CD4-positive, alpha-beta T cell treated with Interleukin-6 for 4 hours (primary cell): ENCODE data around the gene NTMT2.
"Not testable (repeated sequence)": the region's sequence is repeated elsewhere in the genome, so short reads cannot be mapped to it uniquely, and the experiment has no call there.

Experiments used
- DNase-seq: peaks from one replicate; pipeline ENCODE4 v3.0.0-alpha.2; 2020; ENCODE audit warnings: mixed read lengths

Gene NTMT2

GRCh38 chr1:170145770-170146676 is at the start of gene NTMT2:
NTMT2 (plus strand) TSS chr1:170145959; CDS start chr1:170146108, 149 bp downstream.
- DNase-seq: no peak

GRCh38 chr1:170095976-170096748 is 49.6 kb upstream of the NTMT2 start:
- no peak for DNase-seq

DNA sequence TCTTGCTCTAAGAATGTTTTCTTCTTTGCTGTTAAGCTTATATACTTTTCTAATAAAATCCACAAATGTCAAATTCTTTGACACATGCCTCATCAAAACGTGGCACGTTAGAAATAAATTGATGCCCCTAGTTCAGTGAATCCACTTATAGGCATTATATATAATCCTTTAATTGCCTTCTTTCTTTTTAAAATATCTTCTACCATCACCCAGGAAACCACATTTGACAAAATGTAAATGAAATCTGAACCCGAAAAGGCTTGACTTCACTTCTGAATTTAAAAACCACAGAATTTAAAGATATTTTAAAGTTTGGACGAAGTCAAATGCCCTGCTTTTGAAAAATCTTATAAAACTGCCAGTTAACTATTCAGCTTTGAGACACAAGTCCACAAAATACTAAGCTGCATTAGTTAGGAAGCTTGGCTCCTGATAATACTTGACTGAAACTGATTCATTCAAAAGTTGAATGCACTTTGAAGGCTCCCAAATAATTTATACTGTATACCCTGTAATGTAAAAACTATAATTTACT is 48.9 kb upstream of the NTMT2 start:
- no peak for DNase-seq

DNA sequence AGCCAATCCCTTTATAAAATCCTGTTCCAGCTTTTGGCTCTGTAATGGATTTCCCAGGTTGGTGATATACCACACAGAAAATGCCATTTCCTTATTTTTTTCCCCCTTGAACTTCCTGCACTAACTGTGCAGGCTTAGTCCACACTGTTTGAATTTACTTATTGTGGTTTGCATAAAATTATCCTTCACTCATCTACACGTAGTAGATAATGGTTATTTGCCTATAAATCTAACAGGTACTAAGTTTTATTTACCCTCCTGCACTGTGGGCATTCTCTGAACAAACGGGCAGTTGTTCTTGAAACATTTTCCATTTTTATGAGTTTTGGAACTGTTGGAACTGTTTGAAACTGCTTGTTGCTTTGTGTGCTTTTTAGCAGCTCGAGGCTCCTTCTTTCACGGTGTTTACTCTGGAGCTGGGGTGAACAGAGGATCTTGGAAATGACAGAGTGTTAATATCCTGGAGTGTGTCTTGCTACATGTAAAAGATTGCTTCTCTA is 48.3 kb upstream of the NTMT2 start:
- no peak for DNase-seq

- DNase-seq: not testable (repeated sequence)
Observed at GRCh38 chr1:170113140-170113539, 32.6 kb upstream of the NTMT2 start.

GRCh38 chr1:170114906-170115305 is 30.9 kb upstream of the NTMT2 start:
- DNase-seq: no peak

- DNase-seq: no peak
Observed at GRCh38 chr1:170122366-170122765, 23.4 kb upstream of the NTMT2 start.

GRCh38 chr1:170125269-170125668 is 20.5 kb upstream of the NTMT2 start:
- DNase-seq: no peak

DNA sequence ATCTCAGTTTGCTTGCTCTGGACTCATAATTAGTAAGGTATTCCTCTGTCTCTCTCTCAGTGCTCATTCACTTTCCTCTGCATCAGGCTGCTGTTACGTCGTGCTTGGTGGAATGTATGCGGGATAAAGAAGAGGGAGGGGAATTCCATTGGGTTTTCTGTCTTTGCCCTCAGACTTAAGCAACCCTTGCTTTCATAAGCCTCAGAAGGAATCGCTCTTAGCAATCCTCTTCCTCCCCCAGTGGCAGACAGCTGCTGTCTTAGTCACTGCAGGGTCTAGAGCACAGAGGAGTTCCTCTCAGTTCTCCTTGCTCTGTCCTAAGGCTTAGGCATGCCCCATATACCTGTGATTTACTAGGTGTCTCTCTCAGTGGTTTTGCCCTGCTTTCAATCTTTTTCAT is 19.1 kb upstream of the NTMT2 start:
- DNase-seq: no peak

DNA sequence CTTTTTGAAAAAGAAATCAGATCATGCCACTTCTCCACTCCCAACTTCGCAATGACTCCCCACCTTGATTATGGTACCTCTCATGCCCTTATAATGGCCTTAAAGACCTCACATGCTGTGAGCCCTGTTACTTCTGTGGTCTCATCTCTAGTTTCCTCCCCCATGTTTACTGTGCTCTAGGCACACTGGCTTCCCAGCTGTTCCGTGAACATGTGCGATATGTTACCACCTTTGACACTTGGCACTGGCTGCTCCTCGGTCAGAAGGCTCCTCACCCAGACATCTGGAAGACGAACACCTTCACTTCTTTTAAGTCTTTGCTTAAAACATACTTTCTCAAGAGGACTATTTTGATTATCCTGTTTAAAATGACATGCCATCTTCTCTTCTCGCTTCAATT is 14.3 kb upstream of the NTMT2 start:
- DNase-seq: no peak

DNA sequence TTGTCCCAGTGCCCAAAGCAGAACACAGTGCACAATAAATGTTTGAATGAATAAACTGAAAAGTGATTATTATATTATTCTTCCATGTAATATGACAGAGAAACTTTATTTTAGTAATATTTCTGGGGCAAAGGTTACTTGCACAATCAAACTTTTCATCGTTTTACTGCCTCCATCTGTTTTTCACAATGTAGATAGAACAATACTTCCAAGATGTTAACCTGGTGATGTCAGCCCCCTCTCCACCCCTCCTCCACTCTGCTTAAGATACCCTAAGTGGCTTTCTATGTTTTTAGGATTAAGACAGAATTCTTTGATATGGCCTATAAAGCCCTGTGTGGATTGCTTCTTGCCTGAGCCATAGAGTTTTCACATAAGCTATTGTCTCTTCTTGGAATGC is 13.8 kb upstream of the NTMT2 start:
- DNase-seq: no peak

GRCh38 chr1:170133766-170134495 is 11.8 kb upstream of the NTMT2 start:
- no peak for DNase-seq

- DNase-seq: no peak
Observed at GRCh38 chr1:170134521-170134920, 11.2 kb upstream of the NTMT2 start.

GRCh38 chr1:170140371-170140770 is 5.4 kb upstream of the NTMT2 start:
- DNase-seq: no peak

DNA sequence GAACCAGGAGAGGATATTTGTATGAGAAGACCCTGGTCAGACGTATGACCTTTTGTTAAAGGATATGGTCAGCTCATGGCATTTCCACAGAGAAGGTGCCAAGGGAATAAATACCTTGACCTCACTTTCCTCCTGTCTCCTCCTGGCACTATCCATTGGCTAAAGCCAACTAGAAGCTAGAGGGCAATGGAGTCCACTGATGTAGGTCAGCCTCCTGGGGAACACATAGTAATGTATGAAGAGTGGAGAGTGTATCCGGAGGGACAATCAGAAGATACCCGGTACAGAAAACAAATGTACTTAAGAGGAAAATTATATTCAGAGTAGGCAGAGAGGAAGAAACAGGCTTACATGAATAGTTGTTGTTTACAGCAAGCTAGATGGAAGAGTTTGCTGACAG is 698 bp upstream of the NTMT2 start:
- DNase-seq: no peak

DNA sequence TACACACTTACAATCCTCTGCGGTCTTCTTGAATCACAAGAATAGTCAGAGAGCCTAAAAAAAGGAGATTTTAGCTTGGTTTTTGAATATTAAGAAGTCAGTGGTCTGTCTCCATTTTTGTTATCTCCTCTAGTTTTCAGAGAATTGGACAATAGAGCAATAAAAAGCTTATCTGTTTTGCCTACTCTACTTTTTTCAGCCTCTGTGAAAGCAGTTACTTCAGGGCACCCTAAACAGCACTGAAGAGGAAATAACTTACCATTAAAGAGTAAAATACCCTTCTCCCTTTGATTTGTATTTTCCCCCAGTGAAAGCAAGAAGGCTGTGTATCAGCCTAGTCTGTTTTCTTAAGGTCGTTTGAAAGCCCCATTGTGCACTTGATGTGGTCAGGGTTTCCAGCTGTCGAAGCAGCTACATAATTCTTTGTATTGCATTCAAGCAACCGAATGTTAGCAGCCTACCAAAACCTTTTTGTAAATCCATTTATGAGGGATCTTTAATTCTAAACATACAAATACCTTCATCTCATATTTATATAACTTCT is 1.0 kb downstream of the NTMT2 start:
- no peak for DNase-seq

DNA sequence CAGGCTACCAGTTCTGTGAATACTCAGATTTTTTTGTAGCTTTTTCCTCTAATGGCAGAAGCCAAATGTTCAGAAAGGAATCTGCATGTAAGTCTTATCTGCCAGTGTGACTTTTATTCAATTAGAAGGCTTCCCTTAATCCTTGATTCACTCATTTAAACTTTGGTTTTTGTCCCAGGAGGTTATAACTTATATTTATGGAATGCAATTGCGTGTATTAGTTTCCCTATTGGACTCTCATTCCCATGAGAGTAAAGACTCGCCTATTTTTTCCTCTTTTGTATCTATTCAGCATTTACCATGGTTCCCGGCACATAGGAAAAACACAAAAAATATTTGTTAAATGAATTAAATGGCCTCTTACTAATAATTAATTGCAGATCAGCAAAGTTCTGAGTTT is 3.5 kb downstream of the NTMT2 start:
- DNase-seq: no peak

GRCh38 chr1:170150016-170150415 is 4.3 kb downstream of the NTMT2 start:
- DNase-seq: no peak

DNA sequence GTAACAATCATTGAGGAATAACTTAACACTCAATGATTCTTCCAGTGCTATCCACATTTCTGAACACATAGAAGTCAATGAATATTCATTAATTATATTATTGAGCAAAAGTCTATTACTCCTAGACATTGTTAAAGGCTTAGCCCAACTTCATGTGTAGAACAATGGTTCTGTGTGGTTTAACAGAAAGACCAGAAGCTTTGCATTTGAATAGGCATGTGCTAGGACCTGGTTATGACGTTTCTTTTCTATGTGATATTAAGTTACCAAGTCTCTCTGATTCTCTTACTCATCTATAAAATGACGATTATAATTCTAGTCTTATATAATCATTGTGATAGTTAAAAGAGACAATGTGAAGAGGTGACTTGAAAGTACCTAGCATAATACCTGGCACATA is 5.2 kb downstream of the NTMT2 start:
- DNase-seq: no peak

- DNase-seq: no peak
Observed at GRCh38 chr1:170153417-170153816, 7.7 kb downstream of the NTMT2 start.

DNA sequence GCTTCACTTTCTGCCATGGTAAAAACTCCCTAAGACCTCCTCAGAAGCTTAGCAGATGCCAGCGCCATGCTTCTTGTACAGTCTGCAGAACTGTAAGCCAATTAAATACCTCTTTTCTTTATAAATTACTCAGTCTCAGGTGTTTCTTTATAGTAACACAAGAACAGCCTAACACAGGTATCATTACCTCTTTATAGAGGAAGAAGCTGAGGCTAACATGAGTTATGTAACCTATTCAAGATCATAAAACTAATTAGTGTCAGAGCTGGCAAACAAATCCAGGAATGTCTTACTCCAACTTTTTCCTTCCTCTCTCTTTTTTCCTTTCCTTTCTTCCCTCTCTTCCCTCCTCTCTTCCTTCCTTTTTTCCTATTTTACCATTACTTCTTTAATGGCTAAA is 9.3 kb downstream of the NTMT2 start:
- DNase-seq: no peak

DNA sequence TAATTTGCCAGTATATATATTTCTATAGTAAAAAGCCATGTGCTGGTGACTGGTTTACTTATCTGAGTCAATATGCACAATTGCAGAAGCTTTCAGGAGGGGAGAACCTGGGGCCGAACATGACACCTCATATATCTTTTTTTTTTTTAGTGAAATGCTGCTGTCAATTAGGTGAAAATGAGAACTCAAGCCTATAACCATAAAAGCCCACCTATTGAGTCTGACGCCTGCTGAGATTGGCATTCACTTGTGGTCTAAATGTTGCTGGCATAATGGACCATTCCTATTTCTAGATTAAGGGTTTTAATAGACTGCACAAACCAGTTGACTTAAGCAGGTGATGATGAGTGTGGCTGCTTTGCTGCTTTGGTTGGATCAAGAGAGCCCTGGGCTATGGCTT is 10.8 kb downstream of the NTMT2 start:
- DNase-seq: no peak

DNA sequence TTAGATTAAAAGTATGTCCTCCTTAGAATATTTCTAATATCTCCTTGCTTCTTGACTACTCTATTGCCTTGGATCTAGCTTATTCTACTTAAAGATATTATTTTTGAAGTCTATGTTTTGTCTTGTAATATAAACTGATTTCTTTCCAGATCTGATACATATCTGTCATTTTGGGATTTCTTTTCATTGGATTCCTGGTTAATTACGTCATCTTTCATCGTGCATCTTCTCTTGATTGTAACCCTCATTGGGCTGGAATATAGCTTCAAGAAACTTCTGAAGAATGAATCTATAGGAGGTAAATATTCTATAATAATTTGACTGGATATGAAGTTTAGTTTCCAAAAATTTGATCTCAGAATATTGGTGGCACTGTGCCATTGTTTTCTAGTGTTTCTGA is 12.1 kb downstream of the NTMT2 start:
- DNase-seq: no peak
